MV-4-11 (cell line): ENCODE results near the gene GCNT2.
"Not testable (repeated sequence)": the region's sequence is repeated elsewhere in the genome, so short reads cannot be mapped to it uniquely, and the experiment has no call there.

ENCODE experiments used
- DNase-seq: peaks from one replicate; lab custom pipeline; 2025; lab: John Stamatoyannopoulos, UW

The GCNT2 gene

GRCh38 chr6:10521104-10521808, at the start of gene GCNT2:
Gene GCNT2, plus strand, starts transcription at chr6:10521351. Its CDS starts 7,561 bp downstream, at chr6:10528912.
- DNase-seq, result no peak

GRCh38 chr6:10472634-10473033, 48.5 kb upstream of the GCNT2 start:
- no peak for DNase-seq

- peak; percentile 21 for DNase-seq
Measured at GRCh38 chr6:10478187-10479040, 42.7 kb upstream of the GCNT2 start.

- no peak for DNase-seq
Measured at GRCh38 chr6:10479939-10480700, 41.0 kb upstream of the GCNT2 start.

- DNase-seq, result no peak
Measured at GRCh38 chr6:10481101-10481500, 40.0 kb upstream of the GCNT2 start.

GRCh38 chr6:10482636-10483257, 38.4 kb upstream of the GCNT2 start:
- no peak for DNase-seq

- DNase-seq, result no peak
Measured at GRCh38 chr6:10484912-10485311, 36.2 kb upstream of the GCNT2 start.

- no peak for DNase-seq
Measured at GRCh38 chr6:10485406-10485805, 35.7 kb upstream of the GCNT2 start.

- DNase-seq, result no peak
Measured at GRCh38 chr6:10486215-10486614, 34.9 kb upstream of the GCNT2 start.

GRCh38 chr6:10486944-10487588, 34.1 kb upstream of the GCNT2 start:
- DNase-seq, result not testable (repeated sequence)

- no peak for DNase-seq
Measured at GRCh38 chr6:10487668-10488327, 33.4 kb upstream of the GCNT2 start.

- DNase-seq, result no peak
Measured at GRCh38 chr6:10491463-10491862, 29.7 kb upstream of the GCNT2 start.

GRCh38 chr6:10491905-10492304, 29.2 kb upstream of the GCNT2 start:
- DNase-seq, result not testable (repeated sequence)

GRCh38 chr6:10495029-10495428, 26.1 kb upstream of the GCNT2 start:
- no peak for DNase-seq

- no peak for DNase-seq
Measured at GRCh38 chr6:10505529-10505928, 15.6 kb upstream of the GCNT2 start.

- DNase-seq, result no peak
Measured at GRCh38 chr6:10507298-10507697, 13.9 kb upstream of the GCNT2 start.

- DNase-seq, result no peak
Measured at GRCh38 chr6:10507715-10508114, 13.4 kb upstream of the GCNT2 start.

- DNase-seq, result peak; percentile 65
Measured at GRCh38 chr6:10510592-10511367, 10.4 kb upstream of the GCNT2 start.

GRCh38 chr6:10511477-10511876, 9.7 kb upstream of the GCNT2 start:
- no peak for DNase-seq

GRCh38 chr6:10513544-10513943, 7.6 kb upstream of the GCNT2 start:
- DNase-seq, result no peak
